C4-2B (cell line): ENCODE measurements around the gene PARVA.

ENCODE experiments used
- ZFX ChIP-seq: fragments of 450-650 bp; IDR thresholded peaks from 2 replicates; pipeline ENCODE4 v1.6.1; 2017
- TF ChIP-seq, protein P1 (sequence below): fragments of 450-650 bp; conservative IDR thresholded peaks from 2 replicates; pipeline ENCODE4 v1.5.1; 2017; ENCODE audit warnings: mild to moderate bottlenecking

DNA sequence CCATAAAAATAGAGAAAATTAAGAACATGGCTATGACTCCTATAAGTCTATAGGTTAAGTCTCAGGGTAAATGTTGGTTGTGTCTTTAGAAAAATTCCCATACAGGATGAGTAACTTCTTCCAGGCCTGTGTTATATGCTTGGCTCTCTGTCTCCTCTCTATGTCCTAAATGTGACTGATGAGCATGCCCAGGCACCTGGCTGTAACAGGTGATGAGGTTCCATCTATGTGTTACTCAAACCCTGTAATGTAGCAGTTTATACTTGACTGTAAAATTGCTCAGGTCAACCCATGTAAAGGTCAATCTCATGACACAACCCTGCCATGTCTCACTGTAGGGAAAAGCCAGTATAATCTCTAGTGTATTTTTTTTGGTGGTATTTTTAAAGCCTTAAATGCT is 69.5 kb downstream of the PARVA start:
- TF ChIP-seq, protein P1, sequence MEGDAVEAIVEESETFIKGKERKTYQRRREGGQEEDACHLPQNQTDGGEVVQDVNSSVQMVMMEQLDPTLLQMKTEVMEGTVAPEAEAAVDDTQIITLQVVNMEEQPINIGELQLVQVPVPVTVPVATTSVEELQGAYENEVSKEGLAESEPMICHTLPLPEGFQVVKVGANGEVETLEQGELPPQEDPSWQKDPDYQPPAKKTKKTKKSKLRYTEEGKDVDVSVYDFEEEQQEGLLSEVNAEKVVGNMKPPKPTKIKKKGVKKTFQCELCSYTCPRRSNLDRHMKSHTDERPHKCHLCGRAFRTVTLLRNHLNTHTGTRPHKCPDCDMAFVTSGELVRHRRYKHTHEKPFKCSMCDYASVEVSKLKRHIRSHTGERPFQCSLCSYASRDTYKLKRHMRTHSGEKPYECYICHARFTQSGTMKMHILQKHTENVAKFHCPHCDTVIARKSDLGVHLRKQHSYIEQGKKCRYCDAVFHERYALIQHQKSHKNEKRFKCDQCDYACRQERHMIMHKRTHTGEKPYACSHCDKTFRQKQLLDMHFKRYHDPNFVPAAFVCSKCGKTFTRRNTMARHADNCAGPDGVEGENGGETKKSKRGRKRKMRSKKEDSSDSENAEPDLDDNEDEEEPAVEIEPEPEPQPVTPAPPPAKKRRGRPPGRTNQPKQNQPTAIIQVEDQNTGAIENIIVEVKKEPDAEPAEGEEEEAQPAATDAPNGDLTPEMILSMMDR = no peak
- no peak for TF ChIP-seq ZFX
